Uterus (tissue), 2 donors: Measurements from ENCODE around the gene ZFYVE28.

ENCODE experiments used
- POLR2A ChIP-seq, 2 donors: fragments of 450-650 bp; IDR thresholded peaks; one replicate each; pipeline ENCODE4 v1.6.1; 2016; ENCODE audit warnings: antibody characterized with exemption in 2 of 2, mild to moderate bottlenecking in 1 of 2, moderate library complexity in 1 of 2
- TF ChIP-seq, protein P1 (sequence below), 4 experiments: fragments of 200-600 bp in 2 of 4; fragments of 450-650 bp in 2 of 4; sonication (generic) in 2 of 4; IDR thresholded peaks; one replicate each; pipeline ENCODE4 v1.5.1; 2016 to 2019; ENCODE audit warnings: antibody characterized with exemption in 4 of 4, mild to moderate bottlenecking in 2 of 4, moderate library complexity in 1 of 4

DNA sequence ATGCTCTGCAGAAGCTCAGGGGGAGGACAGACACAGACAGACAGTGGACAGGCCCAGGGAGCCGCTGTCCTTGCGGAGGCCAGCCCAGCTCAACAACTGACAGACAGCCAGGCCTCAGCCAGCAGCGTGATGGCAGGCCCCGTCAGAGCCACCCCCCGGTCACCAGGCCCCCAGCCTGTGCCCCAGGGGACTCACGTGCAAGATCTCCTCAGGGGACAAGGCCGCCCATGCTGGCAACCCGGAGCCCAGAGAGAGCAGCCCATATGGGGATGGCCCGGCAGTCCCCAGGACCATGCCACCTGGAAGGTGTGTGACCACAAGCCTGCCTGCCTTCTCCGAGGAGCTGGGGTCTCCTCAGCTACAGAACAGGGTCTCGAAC, 128.5 kb downstream of the ZFYVE28 start:
- TF ChIP-seq, protein P1, sequence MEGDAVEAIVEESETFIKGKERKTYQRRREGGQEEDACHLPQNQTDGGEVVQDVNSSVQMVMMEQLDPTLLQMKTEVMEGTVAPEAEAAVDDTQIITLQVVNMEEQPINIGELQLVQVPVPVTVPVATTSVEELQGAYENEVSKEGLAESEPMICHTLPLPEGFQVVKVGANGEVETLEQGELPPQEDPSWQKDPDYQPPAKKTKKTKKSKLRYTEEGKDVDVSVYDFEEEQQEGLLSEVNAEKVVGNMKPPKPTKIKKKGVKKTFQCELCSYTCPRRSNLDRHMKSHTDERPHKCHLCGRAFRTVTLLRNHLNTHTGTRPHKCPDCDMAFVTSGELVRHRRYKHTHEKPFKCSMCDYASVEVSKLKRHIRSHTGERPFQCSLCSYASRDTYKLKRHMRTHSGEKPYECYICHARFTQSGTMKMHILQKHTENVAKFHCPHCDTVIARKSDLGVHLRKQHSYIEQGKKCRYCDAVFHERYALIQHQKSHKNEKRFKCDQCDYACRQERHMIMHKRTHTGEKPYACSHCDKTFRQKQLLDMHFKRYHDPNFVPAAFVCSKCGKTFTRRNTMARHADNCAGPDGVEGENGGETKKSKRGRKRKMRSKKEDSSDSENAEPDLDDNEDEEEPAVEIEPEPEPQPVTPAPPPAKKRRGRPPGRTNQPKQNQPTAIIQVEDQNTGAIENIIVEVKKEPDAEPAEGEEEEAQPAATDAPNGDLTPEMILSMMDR (IDR thresholded peaks at IDR 0.05): no peak
- no peak for TF ChIP-seq POLR2A (IDR thresholded peaks at IDR 0.05)
